GM18508 (cell line): ENCODE data around the gene PRKG1.

ENCODE experiments used
- ATAC-seq: cut with Tn5 transposase; IDR thresholded peaks from one replicate; pipeline ENCODE4 v1.9.1; 2021; ENCODE audit warnings: moderate number of reproducible peaks; ENCODE audit not compliant: insufficient read depth, unreplicated experiment

The PRKG1 gene

DNA sequence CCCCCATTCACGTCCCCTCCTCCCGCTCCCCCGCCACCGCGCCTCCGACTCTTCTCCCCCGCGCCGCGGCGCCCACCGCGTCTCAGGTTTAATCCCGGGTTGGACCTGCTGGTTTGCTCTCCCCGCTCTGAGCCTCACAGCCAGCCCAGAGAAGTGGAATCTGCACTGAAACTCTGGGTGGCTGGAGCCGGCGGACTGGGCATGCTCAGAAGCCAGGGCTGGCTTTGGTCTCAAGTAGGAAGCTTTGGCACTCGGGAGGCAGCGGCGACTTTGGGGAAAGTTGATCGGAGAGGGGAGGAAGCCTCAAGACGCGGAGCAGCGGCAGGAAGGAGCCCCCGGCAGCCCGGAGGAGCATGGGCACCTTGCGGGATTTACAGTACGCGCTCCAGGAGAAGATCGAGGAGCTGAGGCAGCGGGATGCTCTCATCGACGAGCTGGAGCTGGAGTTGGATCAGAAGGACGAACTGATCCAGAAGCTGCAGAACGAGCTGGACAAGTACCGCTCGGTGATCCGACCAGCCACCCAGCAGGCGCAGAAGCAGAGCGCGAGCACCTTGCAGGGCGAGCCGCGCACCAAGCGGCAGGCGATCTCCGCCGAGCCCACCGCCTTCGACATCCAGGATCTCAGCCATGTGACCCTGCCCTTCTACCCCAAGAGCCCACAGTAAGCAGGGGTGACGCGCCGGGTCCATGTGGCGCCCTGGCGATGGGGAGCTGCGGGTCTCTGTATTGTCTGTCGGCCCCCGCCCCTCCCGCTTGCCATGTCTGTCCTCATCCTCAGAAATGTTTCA is at the start of gene PRKG1:
PRKG1 (plus strand) TSS at position 250 of the 791 bp plus-strand sequence.
- ATAC-seq: no peak

DNA sequence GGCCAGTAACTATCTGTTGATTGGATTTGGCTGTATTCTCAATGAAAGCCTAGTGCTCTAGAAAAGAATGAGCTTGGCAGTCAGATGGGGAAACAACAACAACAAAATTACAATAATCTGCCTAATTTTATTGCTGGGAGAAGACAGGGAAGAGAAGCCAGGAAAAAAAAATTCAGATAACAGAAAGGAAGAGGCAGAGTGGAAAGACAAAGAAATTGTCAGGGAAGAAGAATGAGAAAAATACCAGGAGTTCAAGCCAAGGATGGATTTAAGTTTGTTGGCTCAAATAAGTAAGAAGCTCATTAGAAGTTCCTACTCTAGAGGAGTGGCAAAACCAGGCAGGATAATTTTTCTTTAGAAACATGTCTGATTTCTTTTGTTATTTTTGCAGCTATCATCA is 45.9 kb upstream of the PRKG1 start:
- ATAC-seq: no peak

DNA sequence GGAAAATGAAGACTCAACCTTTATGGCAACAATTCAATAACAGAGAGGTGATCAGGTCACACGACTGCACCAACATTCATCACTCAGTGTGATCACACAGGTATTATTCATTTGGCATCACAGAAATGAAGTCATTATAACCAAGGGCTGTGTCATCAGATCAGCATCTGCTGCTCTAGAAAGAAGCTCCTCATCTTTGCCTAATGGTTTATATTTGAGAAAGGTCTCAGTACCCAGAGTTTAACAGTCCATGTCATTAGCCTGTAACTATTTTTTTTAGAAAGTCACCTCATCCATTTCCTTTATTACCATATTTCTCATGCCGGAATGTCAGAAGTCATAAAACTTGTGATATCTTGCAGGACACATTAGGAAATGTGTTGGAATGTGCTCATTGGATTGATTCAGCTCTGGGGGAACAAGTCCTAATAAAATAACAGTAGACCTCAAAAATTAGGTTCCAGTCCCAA is 45.1 kb upstream of the PRKG1 start:
- no peak for ATAC-seq

DNA sequence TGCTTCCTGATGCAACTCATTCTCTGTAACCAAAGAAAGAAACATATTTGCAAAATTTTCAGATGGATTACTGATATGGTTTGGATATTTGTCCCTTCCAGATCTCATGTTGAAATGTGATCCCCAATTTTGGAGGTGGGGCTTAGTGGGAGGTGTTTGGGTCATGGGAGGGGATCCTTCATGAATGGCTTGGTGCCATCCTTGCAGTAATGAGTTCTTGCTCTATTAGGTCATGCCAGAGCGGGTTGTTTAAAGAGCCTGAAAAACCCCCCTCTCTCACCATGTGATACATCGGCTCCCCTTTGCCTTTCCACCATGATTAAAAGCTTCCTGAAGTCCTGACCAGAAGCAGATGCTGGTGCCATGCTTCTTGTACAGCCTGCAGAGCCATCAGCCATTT is 43.8 kb upstream of the PRKG1 start:
- no peak for ATAC-seq

DNA sequence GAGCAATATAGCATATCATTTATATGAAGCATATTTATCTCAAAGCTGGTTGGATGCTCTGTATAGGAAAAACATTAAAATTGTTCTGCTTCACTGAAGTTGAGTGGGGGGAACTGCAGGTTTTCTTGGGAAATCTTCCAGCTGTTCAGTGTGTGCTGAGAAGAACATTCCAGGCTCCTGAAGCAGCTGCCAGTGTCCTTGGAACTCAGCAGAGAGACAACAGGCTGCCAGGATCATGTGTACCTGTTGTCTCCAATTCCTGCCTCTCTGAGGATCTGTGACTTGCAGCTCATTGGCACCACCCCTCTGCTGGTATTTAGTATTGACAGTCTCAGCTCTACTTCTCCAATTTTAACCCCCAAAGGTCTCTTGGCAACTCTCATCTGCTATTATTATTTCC is 42.3 kb upstream of the PRKG1 start:
- ATAC-seq: no peak

DNA sequence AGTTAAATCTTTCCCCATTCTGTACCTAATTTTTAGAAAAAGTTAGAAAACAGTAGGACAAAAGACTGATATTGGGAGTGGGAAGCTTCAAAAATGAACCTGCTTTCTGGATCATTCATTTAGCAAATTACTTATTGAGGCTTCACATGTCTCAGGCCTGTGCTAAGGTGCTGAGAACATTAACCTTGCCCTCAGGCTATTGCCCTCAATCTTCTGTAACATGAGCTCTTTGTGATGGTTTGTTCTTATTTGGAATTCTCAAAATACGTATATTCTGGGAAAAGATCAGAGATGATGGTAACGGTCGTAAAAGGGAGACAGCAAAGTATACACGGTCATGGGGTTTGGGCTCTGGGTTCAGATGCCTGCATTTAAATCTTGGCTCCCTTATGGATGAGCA is 39.5 kb upstream of the PRKG1 start:
- ATAC-seq: no peak

DNA sequence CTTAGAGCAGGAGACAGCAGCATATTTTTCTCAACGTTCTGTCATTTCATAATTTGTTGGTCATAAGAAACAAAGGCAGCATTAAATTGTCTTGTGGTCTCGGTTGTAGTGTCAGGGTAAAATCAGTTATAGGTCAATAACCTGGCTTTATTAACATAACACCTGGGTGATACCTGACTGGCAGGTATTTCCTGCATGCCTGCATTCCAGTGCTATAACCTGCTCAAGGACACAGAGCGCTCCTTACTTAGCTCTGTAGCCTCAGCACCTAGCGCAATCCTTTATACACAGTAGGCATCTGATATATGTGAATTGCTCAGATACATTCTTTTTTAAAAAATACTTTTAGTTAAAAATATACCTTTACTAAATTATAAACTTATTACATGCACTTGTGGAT is 38.9 kb upstream of the PRKG1 start:
- no peak for ATAC-seq

DNA sequence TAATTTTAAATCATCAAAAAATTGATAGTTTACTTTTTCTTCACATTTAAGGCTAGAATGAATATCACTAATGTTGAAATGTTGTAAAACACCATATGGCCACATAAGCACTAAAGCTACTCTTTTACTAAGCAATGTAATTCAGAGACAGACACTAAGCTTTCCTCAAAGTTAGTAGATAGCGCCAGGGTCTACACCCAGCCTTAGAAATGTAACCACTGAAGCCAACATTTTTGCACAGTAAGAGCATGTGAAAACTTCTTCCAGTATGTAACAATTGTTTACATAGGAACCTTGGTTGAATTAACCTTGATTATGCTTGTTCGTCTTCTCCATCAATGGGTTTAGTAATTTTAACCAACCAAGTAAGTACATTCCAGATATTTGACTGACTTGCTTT is 28.4 kb upstream of the PRKG1 start:
- ATAC-seq: no peak

DNA sequence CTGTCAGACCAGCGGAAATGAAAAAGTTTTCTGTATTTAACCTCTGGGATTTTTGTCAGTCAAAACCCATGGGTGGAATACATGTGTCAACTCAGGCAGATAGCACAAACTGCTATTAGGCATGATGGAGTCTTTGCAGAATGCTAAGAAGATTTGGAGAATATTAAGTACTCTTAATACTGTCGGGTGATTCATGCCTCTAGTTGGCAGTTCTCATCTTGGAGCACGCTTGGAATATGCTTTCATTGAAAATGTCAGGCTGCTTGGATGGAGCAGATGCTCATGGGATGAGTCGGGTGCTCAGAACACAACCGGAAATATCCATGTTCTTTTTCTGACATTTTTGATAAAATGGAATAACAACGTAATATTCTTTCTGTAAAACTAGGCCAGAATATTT is 27.6 kb upstream of the PRKG1 start:
- no peak for ATAC-seq

DNA sequence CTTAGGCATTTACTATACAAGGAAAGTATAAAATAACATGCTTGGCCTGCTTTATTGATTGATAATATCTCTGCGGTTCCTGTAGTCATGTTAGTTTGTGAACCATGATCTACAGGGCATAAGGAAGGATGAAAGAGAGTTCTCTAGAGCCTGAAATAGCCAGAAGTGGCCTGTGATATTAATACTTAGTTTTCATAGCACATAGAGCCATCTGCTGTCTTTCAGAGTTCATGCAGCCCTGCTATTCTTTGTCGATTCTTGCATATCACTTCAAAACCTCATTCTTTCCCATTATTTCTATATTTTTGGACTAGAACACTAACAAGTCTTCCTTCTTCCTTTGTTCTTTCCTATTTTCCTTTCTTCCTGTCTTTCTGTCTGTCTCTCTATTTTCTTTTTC is 26.4 kb upstream of the PRKG1 start:
- ATAC-seq: no peak

DNA sequence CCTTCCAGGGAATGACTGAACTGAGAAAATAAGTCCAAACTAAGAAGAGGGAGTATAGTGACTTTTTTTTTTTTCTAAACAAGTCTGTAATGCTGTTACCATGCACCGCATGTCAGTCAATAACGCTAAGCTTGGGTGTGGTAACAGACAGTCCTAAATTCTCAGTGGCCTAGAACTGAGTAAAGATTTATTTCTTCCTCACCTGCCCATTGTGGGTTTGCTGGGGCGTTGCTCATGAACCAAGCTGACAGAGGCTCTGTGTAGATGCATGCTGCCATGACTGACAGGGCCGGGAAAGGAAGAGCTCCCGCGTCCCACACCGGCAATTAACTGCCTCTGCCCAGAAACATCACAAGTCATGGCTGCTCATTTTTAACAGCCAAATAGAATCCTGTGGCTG is 25.5 kb upstream of the PRKG1 start:
- ATAC-seq: no peak

DNA sequence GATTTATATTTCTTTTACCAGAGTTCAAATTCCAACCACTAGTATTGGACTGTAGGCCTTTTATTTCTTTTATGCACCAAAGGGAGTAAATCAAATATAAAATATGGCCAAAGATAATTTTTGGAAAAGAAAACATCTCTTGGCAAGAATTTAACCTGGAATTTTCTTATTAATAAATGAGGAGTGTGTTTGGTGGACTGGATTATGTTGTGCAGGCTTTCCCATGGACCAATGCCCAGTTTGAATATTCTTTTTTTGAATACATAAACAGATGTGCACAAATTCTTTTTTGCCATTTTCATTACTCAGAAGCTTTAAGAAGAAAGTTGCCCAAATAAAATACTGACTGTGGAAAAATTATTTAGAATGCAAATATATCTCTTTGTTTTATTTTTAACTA is 22.1 kb upstream of the PRKG1 start:
- no peak for ATAC-seq

DNA sequence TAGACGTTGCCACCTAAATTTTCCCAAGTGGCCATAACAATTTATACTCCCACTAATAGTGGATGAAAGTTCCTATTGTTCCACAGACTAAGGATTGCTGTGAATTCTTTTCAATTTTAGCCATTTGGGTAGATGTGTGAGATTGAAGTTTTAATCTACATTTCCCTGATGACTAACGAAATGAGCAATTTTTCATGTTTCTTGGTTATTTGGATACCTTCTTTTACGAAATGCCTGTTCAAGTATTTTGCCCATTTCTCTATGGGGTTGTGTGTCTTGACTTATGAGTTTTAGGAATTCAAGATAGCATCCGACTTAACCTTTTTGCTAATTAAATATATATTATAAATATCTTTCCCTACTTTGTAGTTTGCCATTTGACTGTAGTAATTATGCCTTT is 16.4 kb upstream of the PRKG1 start:
- no peak for ATAC-seq

DNA sequence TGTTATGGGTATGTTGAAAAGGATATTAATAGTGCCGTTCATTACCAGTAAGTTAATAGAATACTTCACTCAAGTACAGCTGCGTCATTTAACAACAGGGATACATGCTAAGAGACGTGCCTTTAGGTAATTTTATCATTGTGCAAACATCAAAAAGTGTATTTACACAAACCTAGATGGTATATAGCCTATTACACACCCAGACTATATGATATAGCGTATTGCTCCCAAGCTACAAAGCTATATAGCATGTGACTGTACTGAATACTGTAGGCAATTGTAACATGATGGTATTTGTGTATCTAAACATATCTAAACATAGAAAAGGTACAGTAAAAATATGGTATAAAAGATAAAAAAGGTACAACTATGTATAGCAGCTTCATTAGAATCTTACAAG is 11.1 kb upstream of the PRKG1 start:
- no peak for ATAC-seq

DNA sequence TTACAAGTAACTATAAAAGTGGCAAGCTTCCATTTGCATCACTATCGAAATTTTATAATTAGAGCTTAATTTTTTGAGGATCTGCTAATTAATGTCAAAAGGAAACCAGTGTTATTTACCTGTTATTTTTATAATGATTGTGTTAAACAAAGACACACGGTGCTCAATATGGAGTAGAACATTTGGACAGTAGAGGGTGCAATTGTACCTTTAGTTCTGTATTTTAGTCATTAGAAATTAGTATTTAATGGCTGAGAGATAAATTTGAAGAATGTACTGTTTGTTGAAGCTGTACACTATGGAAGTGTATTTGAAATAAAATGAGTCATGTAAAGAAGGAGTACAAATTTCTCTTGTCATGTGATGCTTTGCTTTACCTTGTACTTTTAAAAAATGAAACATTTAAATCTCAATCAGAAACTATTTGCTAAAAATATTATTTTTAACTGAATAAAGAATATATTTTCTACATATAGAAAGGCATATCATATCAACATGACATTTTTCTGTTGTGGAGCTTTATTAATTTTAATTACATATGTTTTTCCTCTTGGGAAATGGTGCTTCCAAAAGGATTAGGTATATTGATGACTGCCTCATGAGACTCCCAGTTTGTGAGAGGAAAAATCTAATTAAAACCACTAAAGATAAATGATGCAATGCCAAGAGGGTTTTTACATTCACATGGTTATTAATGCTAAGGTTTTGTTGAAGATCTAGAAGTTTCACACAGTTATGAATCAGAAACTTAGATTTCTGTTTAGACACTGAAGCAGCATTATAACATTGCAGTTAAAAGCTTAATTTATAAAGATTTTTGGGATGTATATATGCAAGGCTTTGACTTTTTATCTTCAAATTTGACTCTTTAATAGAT is 10.4 kb upstream of the PRKG1 start:
- ATAC-seq: peak; percentile 52

DNA sequence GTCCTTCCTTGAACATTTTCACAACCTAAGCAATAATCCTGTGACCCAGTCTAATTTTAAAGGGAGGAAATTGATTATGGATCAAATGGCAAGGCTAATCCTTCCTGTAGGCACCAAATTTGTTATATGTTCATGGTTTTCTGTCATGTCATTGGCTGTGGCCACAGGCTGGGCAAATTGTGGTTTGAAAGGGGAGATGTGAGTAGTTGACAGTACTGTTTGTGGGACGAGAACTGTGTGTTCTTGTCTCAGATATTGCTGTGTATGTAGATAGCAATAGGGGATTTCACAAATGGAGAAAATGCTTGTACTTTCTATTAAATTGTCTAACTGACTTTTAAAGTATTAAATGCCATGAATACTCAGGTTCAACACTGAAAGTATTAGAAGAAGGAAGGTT is 8.1 kb upstream of the PRKG1 start:
- no peak for ATAC-seq

DNA sequence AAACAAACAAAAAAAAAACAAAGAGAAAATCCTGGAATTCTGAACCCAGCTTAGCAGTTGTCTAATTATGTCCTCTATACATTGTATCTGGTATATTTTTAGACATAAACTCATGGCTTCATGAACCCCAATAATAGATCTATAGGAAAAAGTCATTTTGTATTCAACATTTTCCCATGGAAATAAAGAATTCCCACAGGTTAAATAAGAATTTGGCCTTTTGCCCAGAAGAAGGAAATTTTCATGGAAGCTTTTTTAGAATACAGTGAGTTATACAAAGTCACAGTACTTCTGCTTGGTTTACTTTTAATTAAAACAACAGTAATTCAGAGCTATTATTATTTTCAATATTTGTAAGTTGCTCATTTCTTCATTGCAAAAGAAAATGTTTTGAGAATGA is 2.1 kb upstream of the PRKG1 start:
- no peak for ATAC-seq

DNA sequence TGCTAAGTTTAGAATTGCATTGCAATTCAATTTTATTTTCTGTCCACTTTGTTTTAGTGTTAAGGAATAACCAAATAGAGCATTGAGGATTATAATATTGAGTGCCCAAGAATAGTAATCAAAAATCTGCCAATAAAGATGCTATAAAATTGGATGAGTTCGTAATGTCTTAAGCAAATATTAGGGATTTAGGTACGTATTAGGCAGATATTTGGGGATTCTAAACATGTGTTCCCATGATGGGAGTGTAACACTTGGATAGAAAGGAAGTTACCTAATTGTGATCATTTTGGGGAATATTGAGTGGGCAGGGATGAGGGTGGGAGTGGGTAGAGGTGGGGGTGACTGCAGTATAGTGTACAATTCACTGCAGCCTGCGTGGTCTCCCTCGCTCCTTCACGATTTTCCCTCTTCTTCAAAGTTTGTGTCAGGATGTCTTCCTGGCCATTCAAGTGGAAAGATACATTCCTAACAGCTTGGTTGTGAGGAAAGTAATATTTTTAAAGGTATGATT is 1.3 kb upstream of the PRKG1 start:
- ATAC-seq: no peak

DNA sequence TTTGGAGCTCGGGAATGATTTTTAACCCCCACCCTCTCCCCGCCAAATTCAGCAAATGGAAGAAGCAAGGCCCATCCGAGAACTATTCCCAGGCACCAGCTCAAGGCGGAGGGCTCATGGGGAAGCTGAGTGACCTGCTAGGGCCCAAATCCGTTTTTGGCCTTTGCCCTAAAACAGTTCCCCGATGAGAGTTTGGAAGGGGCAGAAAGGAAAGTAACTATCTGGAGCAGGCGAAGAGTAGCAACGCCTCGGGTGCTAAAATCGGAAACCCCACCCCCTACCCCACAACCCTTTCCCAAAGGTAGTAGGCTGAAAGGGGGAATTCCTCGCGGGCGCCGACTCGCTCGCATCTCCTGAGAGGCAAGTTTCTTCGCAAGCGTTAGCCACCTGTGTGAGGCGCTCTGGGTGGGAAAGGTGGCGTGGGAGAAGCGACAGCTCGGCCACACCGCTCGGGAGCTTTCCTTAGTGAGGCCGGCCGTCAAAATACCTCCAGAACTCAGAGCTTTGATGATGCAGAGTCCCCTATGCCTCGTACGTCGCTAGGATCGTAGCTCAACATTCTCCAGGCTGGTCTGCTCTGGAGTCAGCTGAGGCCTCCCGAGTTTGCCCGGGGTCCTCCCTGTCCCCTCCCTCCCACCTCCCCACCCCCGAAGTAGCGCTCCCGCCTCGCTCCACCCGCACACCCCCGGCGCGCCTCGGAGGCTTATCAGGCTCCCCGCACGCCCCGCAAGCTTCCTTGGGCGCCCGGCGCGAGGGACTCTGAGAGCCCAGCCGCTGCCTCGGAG is 642 bp upstream of the PRKG1 start:
- ATAC-seq: no peak

DNA sequence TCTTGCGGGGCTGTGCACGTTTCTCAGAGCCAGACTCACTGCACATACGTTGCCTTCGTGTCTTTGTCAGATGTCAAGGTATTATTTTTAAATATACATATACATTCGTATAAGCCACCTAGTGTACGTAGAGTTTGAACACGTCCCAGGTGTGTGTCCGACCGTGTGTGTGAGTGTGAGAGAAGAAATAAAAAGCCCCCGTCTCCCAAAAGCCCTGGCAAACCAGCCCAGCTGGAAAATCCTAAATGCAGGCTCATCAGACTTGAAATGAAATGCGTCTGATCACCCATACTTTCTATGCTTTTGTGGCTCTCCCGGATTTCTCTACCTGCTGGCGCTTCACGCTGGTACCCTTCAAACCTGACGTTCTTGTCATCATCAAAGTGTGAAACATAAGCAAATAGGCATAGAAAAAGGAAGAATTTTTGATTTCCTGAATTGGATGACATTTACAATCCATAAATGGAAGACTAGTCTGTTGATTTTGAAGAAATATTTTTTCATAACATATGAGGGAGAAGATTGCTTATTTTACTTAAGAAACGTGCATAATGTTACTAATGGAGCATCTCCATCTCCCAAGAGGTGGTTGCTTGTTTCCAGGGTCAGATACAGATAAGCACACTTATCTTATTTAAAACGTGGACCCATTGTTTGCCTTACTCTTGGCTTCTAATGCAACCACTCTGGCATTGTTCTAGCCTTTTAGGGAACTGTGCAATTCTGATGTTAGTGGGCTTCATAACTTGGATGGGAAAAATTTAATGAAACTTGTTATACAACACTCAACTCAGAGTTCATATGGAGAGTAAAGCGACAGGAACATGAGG is 971 bp downstream of the PRKG1 start:
- no peak for ATAC-seq
